Stimulated activated CD4-positive, alpha-beta T cell treated with anti-CD3 and anti-CD28 coated beads, TNF-alpha, amount 100 ng/mL, for 24 hours (primary cell): ENCODE data around the gene MMRN2.

Experiments
- DNase-seq, 3 experiments: peaks; one replicate each; pipeline ENCODE4 v3.0.0-alpha.2; 2020; ENCODE audit warnings: low read depth in 3 of 3

The MMRN2 gene

GRCh38 chr10:86888585-86889381, 68.6 kb downstream of the MMRN2 start:
- no peak for DNase-seq
